ENCODE results near the gene CENPE. TPM values are rescaled to one million over a fixed set of nuclear protein-coding genes. Genes with fewer than 3 reads are reported as not detected.

Gene CENPE
- total and polyA plus RNA-seq, 2 of the 8 experiments (the other 6 are each of a cell fraction or from before 2014, with no cell fraction given) = 2.1 to 49.0 TPM

DNA sequence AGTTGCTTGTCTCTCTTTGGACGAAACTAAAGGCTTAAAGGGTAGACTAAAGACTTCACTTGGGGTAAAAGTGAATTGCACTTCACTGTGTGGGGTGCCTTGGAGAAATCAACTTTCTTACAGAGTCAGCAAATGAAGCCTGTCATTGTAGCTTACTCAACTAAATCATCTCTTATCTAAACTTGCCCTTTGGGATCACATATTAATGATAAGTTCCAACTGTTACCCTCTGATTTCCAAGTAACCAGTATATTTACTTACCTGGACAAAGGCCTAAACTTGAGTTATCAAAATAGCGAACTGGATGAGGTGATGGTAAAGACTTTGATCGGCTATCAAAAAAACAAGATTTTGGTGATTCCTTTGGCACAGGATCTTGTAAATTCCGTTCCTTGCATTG is 89.6 kb downstream of the CENPE start (continued):
- TF ChIP-seq RNF2 (IDR thresholded peaks at IDR 0.05; ENCODE audit: borderline replicate concordance, low read depth, low read length, missing control alignments, poor library complexity, severe bottlenecking) = no peak
- no peak for TF ChIP-seq RFX5 (IDR thresholded peaks at IDR 0.05; ENCODE audit: borderline replicate concordance, low read depth, low read length)
- TF ChIP-seq SP2 (IDR thresholded peaks at IDR 0.05; ENCODE audit: low read length) = no peak
- TF ChIP-seq TCF12 (IDR thresholded peaks at IDR 0.05; ENCODE audit: low read depth, low read length) = no peak
- TF ChIP-seq SIRT6 (IDR thresholded peaks at IDR 0.05; ENCODE audit: low read length) = no peak
- TF ChIP-seq CREB1 (IDR thresholded peaks at IDR 0.05) = no peak

All from H1 (cell line).